ENCODE measurements around the gene ZCCHC14. TPM values are rescaled to one million over a fixed set of nuclear protein-coding genes. Genes with fewer than 3 reads are reported as not detected.

Gene ZCCHC14
- total and polyA plus RNA-seq, 2 of the 8 experiments (the other 6 are each of a cell fraction or from before 2014, with no cell fraction given), result 8.2 to 28.2 TPM

- no peaks in the 10 kb centered on the region for H3K27me3 ChIP-seq (replicated peaks in 1 of 4; ENCODE audit: control insufficient read depth in 3 of 4, extremely low read depth in 1 of 4, insufficient read depth in 3 of 4, low read length in 3 of 4)
- no peak overlapping the region for H3K9ac ChIP-seq (replicated peaks in 1 of 4; ENCODE audit: extremely low read depth in 1 of 4, low read depth in 3 of 4, low read length in 3 of 4)
- no peak overlapping the region for H4K5ac ChIP-seq (ENCODE audit: insufficient read length, low read depth, low read length)
- ChIA-PET POLR2A (ENCODE audit: partially characterized antibody) (no interaction called here), CTCF (ENCODE audit: partially characterized antibody) (interaction anchor here (0.6 to 1.1 kb wide), 3 partner anchors 13 to 456 kb away, joined by 3 to 4 read pairs (median 3); no protein-coding TSS in a partner anchor)
- no peaks in the 10 kb centered on the region; a peak in 1 of 7 replicates for H3K4me1 ChIP-seq (replicated peaks in 1 of 4; ENCODE audit: control insufficient read depth in 3 of 4, insufficient read depth in 4 of 4, low read length in 3 of 4)
- no peak overlapping the region for H3K4me3 ChIP-seq (ENCODE audit: extremely low read depth in 1 of 4, insufficient read depth in 2 of 4, low read depth in 3 of 4, low read length in 4 of 4)
- H3K79me2 ChIP-seq (ENCODE audit: control insufficient read depth in 1 of 2, insufficient read depth in 2 of 2, low read length in 2 of 2), result peaks cover 0 to 49% of the 10 kb centered on the region in 2 experiments; a peak in 3 of 4 replicates
- no peak overlapping the region for H2AK5ac ChIP-seq (ENCODE audit: low read depth, low read length)
- no peaks in the 10 kb centered on the region for H3K9me3 ChIP-seq (ENCODE audit: insufficient read depth in 2 of 2, low read depth in 1 of 2, low read length in 1 of 2)
- H4K8ac ChIP-seq (ENCODE audit: extremely low read depth, insufficient read depth, low read length), result no peak overlapping the region
- no peak overlapping the region for H2BK12ac ChIP-seq (ENCODE audit: low read depth, low read length)
- no peak overlapping the region for H3K14ac ChIP-seq (ENCODE audit: insufficient read length)
- H3K27ac ChIP-seq (ENCODE audit: low read depth, low read length), result no peak overlapping the region
- 87% methylated on average over 4 of the region's 4 CpGs; no CpG with 5 or more reads in 1 of the 2 experiments for WGBS, 2 experiments (ENCODE audit: extremely low coverage in 1 of 2, insufficient coverage in 1 of 2, insufficient read length in 1 of 2, insufficient replicate concordance in 2 of 2, low coverage in 1 of 2, low lambda C conversion rate in 2 of 2, missing lambda C conversion rate in 1 of 2)
- no peak overlapping the region for H3K23ac ChIP-seq (ENCODE audit: insufficient read length)
- no peak overlapping the region for H4K91ac ChIP-seq (replicated peaks; ENCODE audit: insufficient read length, low read length)
- FAIRE-seq (no peak), DNase-seq (ENCODE audit: low read depth in 1 of 2, low spot score in 2 of 2) (no peak)
- H2AFZ ChIP-seq (ENCODE audit: low read length), result no peak overlapping the region
- H4K20me1 ChIP-seq (replicated peaks in 1 of 2; ENCODE audit: control insufficient read depth in 1 of 2, insufficient read depth in 2 of 2, low read length in 2 of 2), result peaks cover 4 to 15% of the 10 kb centered on the region in 2 experiments
- no peak overlapping the region for H2BK20ac ChIP-seq (ENCODE audit: low read length)
- H3K4ac ChIP-seq (replicated peaks; ENCODE audit: insufficient read length, low read depth, low read length), result no peak overlapping the region
- no peak overlapping the region for H2BK120ac ChIP-seq (replicated peaks; ENCODE audit: low read depth, low read length)
- no peak overlapping the region for H2BK5ac ChIP-seq (ENCODE audit: low read depth, low read length)
- no peak overlapping the region for H3K4me2 ChIP-seq (ENCODE audit: insufficient read depth in 1 of 2, low read depth in 2 of 2, low read length in 2 of 2)
- no peaks in the 10 kb centered on the region for H3K36me3 ChIP-seq (ENCODE audit: control insufficient read depth in 2 of 4, insufficient read depth in 4 of 4, low read length in 3 of 4)
- no peak overlapping the region for H2BK15ac ChIP-seq (ENCODE audit: low read length)
- H3K18ac ChIP-seq (ENCODE audit: extremely low read depth, low read length), result no peak overlapping the region
- H3K23me2 ChIP-seq (ENCODE audit: low read depth, low read length), result peaks cover 5% of the 10 kb centered on the region; the same call in 1 of the 2 replicates
- H3K56ac ChIP-seq (replicated peaks; ENCODE audit: insufficient read length, low read depth, low read length), result no peak overlapping the region
- H3K79me1 ChIP-seq (ENCODE audit: low read depth, low read length), result peaks cover 8% of the 10 kb centered on the region
- TF ChIP-seq CBX5 (IDR thresholded peaks at IDR 0.05; ENCODE audit: low read depth, low read length), result no peak
These were observed 111.9 kb downstream of the ZCCHC14 start for GRCh38 chr16:87380881-87381280.
